Measurements from ENCODE around the gene EMC1. TPM values are rescaled to one million over a fixed set of nuclear protein-coding genes. Genes with fewer than 3 reads are reported as not detected.
"Not testable (repeated sequence)": the region's sequence is repeated elsewhere in the genome, so short reads cannot be mapped to it uniquely, and the experiment has no call there.

EMC1 gene
- total RNA-seq, 1 donor from 2014 or later = 61.8 TPM

DNA sequence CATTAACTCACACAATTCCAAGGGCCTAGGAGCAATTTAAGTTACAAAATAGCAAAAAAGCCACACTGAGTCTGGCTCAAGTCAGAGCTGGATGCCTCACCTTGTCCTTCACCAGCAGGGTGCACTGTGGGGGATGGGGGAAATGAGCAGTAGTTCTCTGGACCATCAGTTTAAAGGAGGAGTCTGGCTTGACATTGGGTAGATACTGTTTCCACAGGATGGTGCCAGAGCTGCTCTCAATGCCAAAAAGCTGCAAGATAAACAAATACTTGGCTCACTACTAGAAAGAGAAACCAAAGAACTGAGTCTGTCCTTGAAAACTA is 18.8 kb downstream of the EMC1 start:
- TF ChIP-seq, protein P1, sequence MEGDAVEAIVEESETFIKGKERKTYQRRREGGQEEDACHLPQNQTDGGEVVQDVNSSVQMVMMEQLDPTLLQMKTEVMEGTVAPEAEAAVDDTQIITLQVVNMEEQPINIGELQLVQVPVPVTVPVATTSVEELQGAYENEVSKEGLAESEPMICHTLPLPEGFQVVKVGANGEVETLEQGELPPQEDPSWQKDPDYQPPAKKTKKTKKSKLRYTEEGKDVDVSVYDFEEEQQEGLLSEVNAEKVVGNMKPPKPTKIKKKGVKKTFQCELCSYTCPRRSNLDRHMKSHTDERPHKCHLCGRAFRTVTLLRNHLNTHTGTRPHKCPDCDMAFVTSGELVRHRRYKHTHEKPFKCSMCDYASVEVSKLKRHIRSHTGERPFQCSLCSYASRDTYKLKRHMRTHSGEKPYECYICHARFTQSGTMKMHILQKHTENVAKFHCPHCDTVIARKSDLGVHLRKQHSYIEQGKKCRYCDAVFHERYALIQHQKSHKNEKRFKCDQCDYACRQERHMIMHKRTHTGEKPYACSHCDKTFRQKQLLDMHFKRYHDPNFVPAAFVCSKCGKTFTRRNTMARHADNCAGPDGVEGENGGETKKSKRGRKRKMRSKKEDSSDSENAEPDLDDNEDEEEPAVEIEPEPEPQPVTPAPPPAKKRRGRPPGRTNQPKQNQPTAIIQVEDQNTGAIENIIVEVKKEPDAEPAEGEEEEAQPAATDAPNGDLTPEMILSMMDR (conservative IDR thresholded peaks at IDR 0.05) = no peak
- Mint-ChIP-seq H3K4me1 (no peaks in the 10 kb centered on the region), H3K9me3 (no peaks in the 10 kb centered on the region), H3K36me3 (ENCODE audit: low read depth) (peaks cover 8% of the 10 kb centered on the region), H3K27me3 (ENCODE audit: low read depth) (no peaks in the 10 kb centered on the region), H3K27ac (ENCODE audit: unreplicated experiment) (no peak overlapping the region), H3K4me3 (no peak overlapping the region)
- no peak for DNase-seq (ENCODE audit: low read depth, low spot score)

DNA sequence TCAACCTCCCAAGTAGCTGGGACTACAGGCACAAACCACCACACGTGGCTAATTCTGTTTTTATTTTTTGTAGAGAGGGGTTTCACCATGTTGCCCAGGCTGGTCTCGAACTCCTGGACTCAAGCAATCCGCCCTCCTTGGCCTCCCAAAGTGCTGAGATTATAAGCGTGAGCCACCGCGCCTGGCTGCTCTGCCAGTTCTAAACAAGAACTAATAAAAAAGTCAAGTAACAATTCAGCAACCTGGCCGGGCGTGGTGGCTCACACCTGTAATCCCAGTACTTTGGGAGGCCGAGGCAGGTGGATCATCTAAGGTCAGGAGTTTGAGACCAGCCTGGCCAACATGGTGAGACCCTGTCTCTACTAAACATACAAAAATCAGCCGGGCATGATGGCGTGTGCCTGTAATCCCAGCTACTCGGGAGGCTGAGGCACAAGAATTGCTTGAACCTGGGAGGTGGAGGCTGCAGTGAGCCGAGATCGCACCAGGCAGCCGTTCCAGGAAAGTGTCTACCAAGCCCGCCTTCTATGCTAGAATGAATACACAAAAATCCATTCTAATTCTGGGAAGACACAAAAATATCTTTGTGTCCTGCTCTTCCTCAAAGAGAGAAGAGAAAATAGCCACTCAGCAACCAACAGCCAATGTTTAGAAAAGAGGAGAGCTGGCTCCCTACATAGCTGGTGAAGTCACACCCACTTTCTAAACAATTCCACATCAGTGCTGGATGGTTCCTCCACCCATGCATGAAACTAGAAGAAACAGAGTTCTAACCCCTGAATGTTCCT is 19.4 kb downstream of the EMC1 start:
- DNase-seq (ENCODE audit: low read depth, low spot score); H3K27me3 Mint-ChIP-seq (ENCODE audit: low read depth); H3K36me3 Mint-ChIP-seq (ENCODE audit: low read depth); H3K27ac Mint-ChIP-seq (ENCODE audit: unreplicated experiment); H3K4me1 Mint-ChIP-seq; H3K9me3 Mint-ChIP-seq; H3K4me3 Mint-ChIP-seq: not testable (repeated sequence)

DNA sequence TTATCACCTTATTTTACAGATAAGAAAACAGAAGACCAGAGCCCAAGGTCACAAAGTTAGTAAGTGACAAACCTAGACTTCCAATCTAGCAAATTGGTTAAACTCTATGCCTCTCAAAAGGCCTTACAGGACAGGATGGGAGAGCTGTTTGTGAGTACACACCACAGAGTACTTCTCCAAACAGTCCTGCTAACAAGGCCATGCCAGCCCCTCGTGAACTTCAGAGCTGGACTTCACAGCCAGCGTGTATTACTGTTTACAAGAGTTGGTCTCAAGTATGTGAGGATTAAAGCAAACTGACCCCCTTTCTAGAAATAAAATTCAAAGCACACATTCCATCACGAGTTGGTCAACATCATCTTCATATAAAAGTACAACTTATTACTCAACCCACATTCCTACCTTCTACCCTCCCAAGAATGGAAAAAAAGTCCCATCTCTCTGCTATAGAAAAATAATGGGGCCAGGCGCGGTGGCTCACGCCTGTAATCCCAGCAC is 21.4 kb downstream of the EMC1 start:
- TF ChIP-seq, protein P1 (conservative IDR thresholded peaks at IDR 0.05) = no peak
- no peak overlapping the region for H3K4me3 Mint-ChIP-seq
- DNase-seq (ENCODE audit: low read depth, low spot score) = no peak
- no peak overlapping the region for H3K27ac Mint-ChIP-seq (ENCODE audit: unreplicated experiment)
- no peaks in the 10 kb centered on the region for H3K4me1 Mint-ChIP-seq
- peaks cover 11% of the 10 kb centered on the region for H3K36me3 Mint-ChIP-seq (ENCODE audit: low read depth)
- no peaks in the 10 kb centered on the region for H3K27me3 Mint-ChIP-seq (ENCODE audit: low read depth)
- no peaks in the 10 kb centered on the region for H3K9me3 Mint-ChIP-seq

DNA sequence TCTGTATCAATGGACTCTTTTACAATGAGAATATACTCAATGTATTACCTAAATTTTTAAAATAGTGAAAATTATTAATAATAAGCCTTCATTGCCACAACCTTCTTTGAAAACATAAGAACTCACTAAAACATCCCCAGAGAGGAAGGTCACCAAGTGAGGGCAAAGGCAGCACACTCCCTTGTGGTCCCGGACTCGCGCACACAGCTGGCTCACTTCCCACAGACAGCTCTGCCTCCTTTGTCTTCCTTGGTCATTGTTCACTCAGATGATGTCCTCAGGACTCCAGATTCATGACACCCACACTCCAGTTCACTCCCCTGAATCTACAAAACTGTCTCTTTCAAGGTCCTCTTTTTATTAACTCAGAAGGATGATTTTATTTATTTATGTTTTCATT is 22.1 kb downstream of the EMC1 start:
- no peak for DNase-seq (ENCODE audit: low read depth, low spot score)
- Mint-ChIP-seq H3K27me3 (ENCODE audit: low read depth) (no peaks in the 10 kb centered on the region), H3K9me3 (no peaks in the 10 kb centered on the region), H3K4me3 (no peak overlapping the region), H3K36me3 (ENCODE audit: low read depth) (peaks cover 13% of the 10 kb centered on the region), H3K4me1 (no peaks in the 10 kb centered on the region), H3K27ac (ENCODE audit: unreplicated experiment) (no peak overlapping the region)
- TF ChIP-seq, protein P1 (conservative IDR thresholded peaks at IDR 0.05) = no peak

DNA sequence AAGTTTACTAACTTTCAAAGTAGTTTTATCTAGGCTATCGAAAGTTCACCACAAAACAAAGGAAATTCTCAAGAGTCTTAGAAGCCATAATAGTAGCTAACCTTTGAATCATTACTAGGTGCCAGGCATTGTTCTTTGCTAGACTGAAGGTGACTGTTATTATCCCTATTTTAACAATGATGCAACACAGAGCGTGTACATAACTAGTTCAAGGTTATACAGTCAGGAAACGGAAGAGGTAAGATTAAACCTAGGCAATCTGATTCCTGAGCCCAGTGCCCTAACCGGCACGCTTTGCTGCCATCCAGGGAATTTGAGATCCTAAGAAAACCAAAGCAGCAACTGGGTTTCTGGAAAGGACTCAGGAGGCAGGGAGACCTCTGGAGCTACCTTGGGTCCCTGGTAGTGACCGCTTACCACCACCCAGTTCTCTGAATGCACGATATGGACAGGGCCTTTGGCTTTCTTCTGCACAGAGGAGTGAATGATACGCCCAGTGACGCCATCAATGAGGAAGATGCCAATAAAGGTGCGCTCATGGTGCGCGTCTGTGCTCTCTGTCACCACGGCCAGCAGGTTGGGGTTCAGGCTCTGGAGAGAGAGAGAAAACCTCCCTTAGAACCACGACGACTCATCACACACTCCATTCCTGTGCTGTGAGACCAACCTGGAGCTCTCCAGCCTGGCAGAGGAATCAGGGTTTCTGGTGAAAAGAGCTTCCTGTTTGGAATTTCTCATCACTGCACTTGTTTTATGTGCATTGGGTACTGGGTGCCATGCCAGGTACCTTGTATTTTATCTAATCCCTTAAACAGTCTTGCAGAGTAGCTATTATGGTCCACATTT is 28.1 kb downstream of the EMC1 start:
- DNase-seq (ENCODE audit: low read depth, low spot score) = no peak
- TF ChIP-seq, protein P1 (conservative IDR thresholded peaks at IDR 0.05) = no peak
- H3K27me3 Mint-ChIP-seq (ENCODE audit: low read depth) = no peaks in the 10 kb centered on the region
- no peaks in the 10 kb centered on the region for H3K4me1 Mint-ChIP-seq
- H3K9me3 Mint-ChIP-seq = no peaks in the 10 kb centered on the region
- H3K36me3 Mint-ChIP-seq (ENCODE audit: low read depth) = peaks cover 18% of the 10 kb centered on the region
- H3K27ac Mint-ChIP-seq (ENCODE audit: unreplicated experiment) = no peak overlapping the region
- no peak overlapping the region for H3K4me3 Mint-ChIP-seq

DNA sequence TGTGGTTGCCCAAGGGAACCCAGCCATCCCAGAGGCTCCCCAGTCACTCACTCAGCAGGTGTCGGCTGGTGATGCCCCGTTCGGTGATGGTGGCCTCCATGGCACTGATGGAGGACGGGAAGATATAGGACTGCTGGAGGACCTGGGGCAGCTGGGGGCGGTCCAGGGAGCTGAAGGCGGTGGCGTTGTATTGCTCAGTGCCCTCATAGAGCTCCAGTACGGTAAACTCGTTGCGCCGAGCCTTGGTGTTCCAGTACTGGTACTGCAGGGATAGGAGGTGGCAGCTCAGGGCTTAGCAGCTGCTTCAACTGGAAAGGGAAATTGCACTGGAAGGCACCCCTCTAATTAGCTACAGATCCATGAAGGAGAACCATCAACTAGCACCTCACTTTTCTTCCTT is 28.8 kb downstream of the EMC1 start:
- Mint-ChIP-seq H3K4me1 (no peaks in the 10 kb centered on the region), H3K4me3 (no peak overlapping the region), H3K36me3 (ENCODE audit: low read depth) (peaks cover 22% of the 10 kb centered on the region), H3K27me3 (ENCODE audit: low read depth) (no peaks in the 10 kb centered on the region), H3K27ac (ENCODE audit: unreplicated experiment) (no peak overlapping the region), H3K9me3 (no peaks in the 10 kb centered on the region)
- DNase-seq (ENCODE audit: low read depth, low spot score) = no peak
- TF ChIP-seq, protein P1 (conservative IDR thresholded peaks at IDR 0.05) = no peak

All from neural crest cell (in vitro differentiated cells).